ENCODE results near the gene PNPLA1. TPM values are rescaled to one million over a fixed set of nuclear protein-coding genes. Genes with fewer than 3 reads are reported as not detected.

The PNPLA1 gene
- total RNA-seq, 1 experiment from 2014 or later = 0.10 TPM

- H3K27ac ChIP-seq (ENCODE audit: low read depth, low read length) = no peak overlapping the region
- no peaks in the 10 kb centered on the region; a peak in 1 of 4 replicates for H3K36me3 ChIP-seq (ENCODE audit: control insufficient read depth in 1 of 2, insufficient read depth in 2 of 2, low read length in 2 of 2)
- no peaks in the 10 kb centered on the region for H3K27me3 ChIP-seq (ENCODE audit: insufficient read depth, low read length)
- ChIA-PET RAD21 (ENCODE audit: low non-redundant PET in 1 of 2, low total read pairs in 2 of 2, uncharacterized antibody in 2 of 2, unreplicated experiment in 2 of 2) (no interaction called here), CTCF (no interaction called here), POLR2A (no interaction called here)
- no peak overlapping the region for H2AFZ ChIP-seq (ENCODE audit: low read depth, low read length, poor library complexity, severe bottlenecking)
- H3K9me2 ChIP-seq (ENCODE audit: insufficient read depth) = no peaks in the 10 kb centered on the region
- DNase-seq (ENCODE audit: low read depth, low spot score) = no peak
- H3K9ac ChIP-seq (ENCODE audit: low read length) = no peak overlapping the region
- H3K79me2 ChIP-seq (ENCODE audit: insufficient read depth, low read length) = no peaks in the 10 kb centered on the region
- no peaks in the 10 kb centered on the region for H4K20me1 ChIP-seq (ENCODE audit: insufficient read depth)
- no peaks in the 10 kb centered on the region for H3K4me1 ChIP-seq (ENCODE audit: control insufficient read depth in 1 of 2, insufficient read depth in 2 of 2, low read length in 2 of 2)
- TF ChIP-seq CBX3 (IDR thresholded peaks at IDR 0.05; ENCODE audit: low read depth) = no peak
- TF ChIP-seq JUND (IDR thresholded peaks at IDR 0.05) = no peak
- TF ChIP-seq EZH2phosphoT487 (IDR thresholded peaks at IDR 0.05; ENCODE audit: borderline replicate concordance) = no peak
- TF ChIP-seq SP1 (IDR thresholded peaks at IDR 0.05; ENCODE audit: low read depth) = no peak
- no peak for TF ChIP-seq ZFX (IDR thresholded peaks at IDR 0.05)
- no peak for TF ChIP-seq SIN3A (IDR thresholded peaks at IDR 0.05; ENCODE audit: low read depth)
- TF ChIP-seq RAD21 (IDR thresholded peaks at IDR 0.05; ENCODE audit: low read depth) = no peak
- TF ChIP-seq REST (IDR thresholded peaks at IDR 0.05; ENCODE audit: low read depth) = no peak
- TF ChIP-seq TCF7L2 (IDR thresholded peaks at IDR 0.05; ENCODE audit: borderline replicate concordance, extremely low read depth, insufficient read depth, insufficient read length) = no peak
- ATAC-seq = no peak
- H3K4me2 ChIP-seq (ENCODE audit: low read length) = no peak overlapping the region
- no peak overlapping the region for H3K4me3 ChIP-seq (replicated peaks in 1 of 2; ENCODE audit: low read depth in 1 of 2, low read length in 2 of 2)
- H3K9me3 ChIP-seq (ENCODE audit: control insufficient read depth in 1 of 2, insufficient read depth in 1 of 2, low read depth in 1 of 2, low read length in 2 of 2) = no peaks in the 10 kb centered on the region
- intact Hi-C loops (cut with micrococcal nuclease) = no loop called here
- BruUV-seq (replicated peaks) = no TSS peak
Measured at GRCh38 chr6:36235309-36235708, 34.6 kb upstream of the PNPLA1 start.

Data from HCT116 (cell line).